Stimulated activated CD4-positive, alpha-beta T cell treated with anti-CD3 and anti-CD28 coated beads, TNF-alpha, amount 100 ng/mL, for 4 hours (primary cell): ENCODE measurements around the gene ZNF326.

Experiments used
- DNase-seq, 3 experiments: peaks; one replicate each; pipeline ENCODE4 v3.0.0-alpha.2; 2020; ENCODE audit warnings: low read depth in 3 of 3

Gene ZNF326

GRCh38 chr1:90074566-90074965, 79.7 kb downstream of the ZNF326 start:
- DNase-seq = no peak

GRCh38 chr1:90074970-90075391, 80.1 kb downstream of the ZNF326 start:
- DNase-seq = no peak

GRCh38 chr1:90083995-90084394, 89.1 kb downstream of the ZNF326 start:
- DNase-seq = no peak
